ENCODE measurements around the gene PLXDC2. TPM values are rescaled to one million over a fixed set of nuclear protein-coding genes. Genes with fewer than 3 reads are reported as not detected.

PLXDC2 gene
- total RNA-seq, 1 experiment from 2014 or later, result 0.20 TPM

DNA sequence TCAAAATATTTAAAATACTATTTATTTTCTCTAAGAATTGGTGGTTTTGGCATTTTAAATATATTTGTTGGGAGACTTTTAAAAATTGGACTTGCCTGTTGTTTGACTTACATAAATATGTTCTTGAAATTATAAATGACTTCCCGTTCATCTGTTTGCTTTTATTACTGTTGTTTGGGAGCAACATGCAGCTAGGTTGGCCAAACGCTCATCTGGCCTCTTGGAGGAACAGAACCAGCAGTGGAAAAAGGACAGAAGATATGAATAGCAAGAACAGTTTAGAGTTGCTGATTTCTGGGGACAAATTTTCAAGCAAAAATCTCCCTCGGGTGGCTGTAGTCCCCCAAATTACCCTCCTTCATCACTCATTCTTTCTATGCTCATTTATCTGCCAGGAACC, 41.6 kb downstream of the PLXDC2 start:
- Histone ChIP-seq H3K4me1 (ENCODE audit: control insufficient read depth in 1 of 2, insufficient read depth in 2 of 2, low read length in 2 of 2) (no peaks in the 10 kb centered on the region), H3K4me2 (ENCODE audit: low read length) (no peak overlapping the region), H3K27me3 (ENCODE audit: insufficient read depth, low read length) (no peaks in the 10 kb centered on the region), H3K9me2 (ENCODE audit: insufficient read depth) (no peaks in the 10 kb centered on the region), H3K27ac (ENCODE audit: low read depth, low read length) (no peak overlapping the region), H3K36me3 (ENCODE audit: control insufficient read depth in 1 of 2, insufficient read depth in 2 of 2, low read length in 2 of 2) (no peaks in the 10 kb centered on the region), H3K9ac (ENCODE audit: low read length) (no peak overlapping the region), H3K4me3 (replicated peaks in 1 of 2; ENCODE audit: low read depth in 1 of 2, low read length in 2 of 2) (no peak overlapping the region), H2AFZ (ENCODE audit: low read depth, low read length, poor library complexity, severe bottlenecking) (no peak overlapping the region), H3K79me2 (ENCODE audit: insufficient read depth, low read length) (no peaks in the 10 kb centered on the region), H4K20me1 (ENCODE audit: insufficient read depth) (no peaks in the 10 kb centered on the region), H3K9me3 (ENCODE audit: control insufficient read depth in 1 of 2, insufficient read depth in 1 of 2, low read depth in 1 of 2, low read length in 2 of 2) (peaks cover 6 to 12% of the 10 kb centered on the region in 2 experiments; a peak in 3 of 4 replicates)
- TF ChIP-seq JUND (IDR thresholded peaks at IDR 0.05), result no peak
- no peak for TF ChIP-seq ZNF274 (IDR thresholded peaks at IDR 0.05; ENCODE audit: low read depth, low read length)
- TF ChIP-seq FOSL1 (IDR thresholded peaks at IDR 0.05; ENCODE audit: low read depth), result no peak
- TF ChIP-seq, protein P1, sequence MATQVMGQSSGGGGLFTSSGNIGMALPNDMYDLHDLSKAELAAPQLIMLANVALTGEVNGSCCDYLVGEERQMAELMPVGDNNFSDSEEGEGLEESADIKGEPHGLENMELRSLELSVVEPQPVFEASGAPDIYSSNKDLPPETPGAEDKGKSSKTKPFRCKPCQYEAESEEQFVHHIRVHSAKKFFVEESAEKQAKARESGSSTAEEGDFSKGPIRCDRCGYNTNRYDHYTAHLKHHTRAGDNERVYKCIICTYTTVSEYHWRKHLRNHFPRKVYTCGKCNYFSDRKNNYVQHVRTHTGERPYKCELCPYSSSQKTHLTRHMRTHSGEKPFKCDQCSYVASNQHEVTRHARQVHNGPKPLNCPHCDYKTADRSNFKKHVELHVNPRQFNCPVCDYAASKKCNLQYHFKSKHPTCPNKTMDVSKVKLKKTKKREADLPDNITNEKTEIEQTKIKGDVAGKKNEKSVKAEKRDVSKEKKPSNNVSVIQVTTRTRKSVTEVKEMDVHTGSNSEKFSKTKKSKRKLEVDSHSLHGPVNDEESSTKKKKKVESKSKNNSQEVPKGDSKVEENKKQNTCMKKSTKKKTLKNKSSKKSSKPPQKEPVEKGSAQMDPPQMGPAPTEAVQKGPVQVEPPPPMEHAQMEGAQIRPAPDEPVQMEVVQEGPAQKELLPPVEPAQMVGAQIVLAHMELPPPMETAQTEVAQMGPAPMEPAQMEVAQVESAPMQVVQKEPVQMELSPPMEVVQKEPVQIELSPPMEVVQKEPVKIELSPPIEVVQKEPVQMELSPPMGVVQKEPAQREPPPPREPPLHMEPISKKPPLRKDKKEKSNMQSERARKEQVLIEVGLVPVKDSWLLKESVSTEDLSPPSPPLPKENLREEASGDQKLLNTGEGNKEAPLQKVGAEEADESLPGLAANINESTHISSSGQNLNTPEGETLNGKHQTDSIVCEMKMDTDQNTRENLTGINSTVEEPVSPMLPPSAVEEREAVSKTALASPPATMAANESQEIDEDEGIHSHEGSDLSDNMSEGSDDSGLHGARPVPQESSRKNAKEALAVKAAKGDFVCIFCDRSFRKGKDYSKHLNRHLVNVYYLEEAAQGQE (IDR thresholded peaks at IDR 0.05; ENCODE audit: low read depth), result no peak
- TF ChIP-seq, protein P2, sequence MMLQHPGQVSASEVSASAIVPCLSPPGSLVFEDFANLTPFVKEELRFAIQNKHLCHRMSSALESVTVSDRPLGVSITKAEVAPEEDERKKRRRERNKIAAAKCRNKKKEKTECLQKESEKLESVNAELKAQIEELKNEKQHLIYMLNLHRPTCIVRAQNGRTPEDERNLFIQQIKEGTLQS (IDR thresholded peaks at IDR 0.05), result no peak
- no peak for TF ChIP-seq EZH2 (IDR thresholded peaks at IDR 0.05)
- no peak for TF ChIP-seq TCF7L2 (IDR thresholded peaks at IDR 0.05; ENCODE audit: borderline replicate concordance, extremely low read depth, insufficient read depth, insufficient read length)
- no peak for TF ChIP-seq POLR2A (IDR thresholded peaks at IDR 0.05; ENCODE audit: borderline replicate concordance, extremely low read depth, insufficient read depth, insufficient read length)
- TF ChIP-seq, protein P3, sequence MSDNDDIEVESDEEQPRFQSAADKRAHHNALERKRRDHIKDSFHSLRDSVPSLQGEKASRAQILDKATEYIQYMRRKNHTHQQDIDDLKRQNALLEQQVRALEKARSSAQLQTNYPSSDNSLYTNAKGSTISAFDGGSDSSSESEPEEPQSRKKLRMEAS (IDR thresholded peaks at IDR 0.05), result no peak
- no peak for TF ChIP-seq CEBPB (IDR thresholded peaks at IDR 0.05; ENCODE audit: low read depth)
- no peak for TF ChIP-seq CBX3 (IDR thresholded peaks at IDR 0.05; ENCODE audit: low read depth)
- TF ChIP-seq POLR2AphosphoS5 (IDR thresholded peaks at IDR 0.05; ENCODE audit: low read depth, low read length), result no peak
- no peak for TF ChIP-seq ELF1 (IDR thresholded peaks at IDR 0.05; ENCODE audit: borderline replicate concordance, low read depth)
- no peak for TF ChIP-seq ZFX (IDR thresholded peaks at IDR 0.05)
- TF ChIP-seq EZH2phosphoT487 (IDR thresholded peaks at IDR 0.05; ENCODE audit: borderline replicate concordance), result no peak
- TF ChIP-seq SIN3A (IDR thresholded peaks at IDR 0.05; ENCODE audit: low read depth), result no peak
- TF ChIP-seq, protein P4, sequence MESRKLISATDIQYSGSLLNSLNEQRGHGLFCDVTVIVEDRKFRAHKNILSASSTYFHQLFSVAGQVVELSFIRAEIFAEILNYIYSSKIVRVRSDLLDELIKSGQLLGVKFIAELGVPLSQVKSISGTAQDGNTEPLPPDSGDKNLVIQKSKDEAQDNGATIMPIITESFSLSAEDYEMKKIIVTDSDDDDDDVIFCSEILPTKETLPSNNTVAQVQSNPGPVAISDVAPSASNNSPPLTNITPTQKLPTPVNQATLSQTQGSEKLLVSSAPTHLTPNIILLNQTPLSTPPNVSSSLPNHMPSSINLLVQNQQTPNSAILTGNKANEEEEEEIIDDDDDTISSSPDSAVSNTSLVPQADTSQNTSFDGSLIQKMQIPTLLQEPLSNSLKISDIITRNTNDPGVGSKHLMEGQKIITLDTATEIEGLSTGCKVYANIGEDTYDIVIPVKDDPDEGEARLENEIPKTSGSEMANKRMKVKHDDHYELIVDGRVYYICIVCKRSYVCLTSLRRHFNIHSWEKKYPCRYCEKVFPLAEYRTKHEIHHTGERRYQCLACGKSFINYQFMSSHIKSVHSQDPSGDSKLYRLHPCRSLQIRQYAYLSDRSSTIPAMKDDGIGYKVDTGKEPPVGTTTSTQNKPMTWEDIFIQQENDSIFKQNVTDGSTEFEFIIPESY (IDR thresholded peaks at IDR 0.05; ENCODE audit: extremely low read depth, insufficient replicate concordance, low read length), result no peak
- TF ChIP-seq, protein P5, sequence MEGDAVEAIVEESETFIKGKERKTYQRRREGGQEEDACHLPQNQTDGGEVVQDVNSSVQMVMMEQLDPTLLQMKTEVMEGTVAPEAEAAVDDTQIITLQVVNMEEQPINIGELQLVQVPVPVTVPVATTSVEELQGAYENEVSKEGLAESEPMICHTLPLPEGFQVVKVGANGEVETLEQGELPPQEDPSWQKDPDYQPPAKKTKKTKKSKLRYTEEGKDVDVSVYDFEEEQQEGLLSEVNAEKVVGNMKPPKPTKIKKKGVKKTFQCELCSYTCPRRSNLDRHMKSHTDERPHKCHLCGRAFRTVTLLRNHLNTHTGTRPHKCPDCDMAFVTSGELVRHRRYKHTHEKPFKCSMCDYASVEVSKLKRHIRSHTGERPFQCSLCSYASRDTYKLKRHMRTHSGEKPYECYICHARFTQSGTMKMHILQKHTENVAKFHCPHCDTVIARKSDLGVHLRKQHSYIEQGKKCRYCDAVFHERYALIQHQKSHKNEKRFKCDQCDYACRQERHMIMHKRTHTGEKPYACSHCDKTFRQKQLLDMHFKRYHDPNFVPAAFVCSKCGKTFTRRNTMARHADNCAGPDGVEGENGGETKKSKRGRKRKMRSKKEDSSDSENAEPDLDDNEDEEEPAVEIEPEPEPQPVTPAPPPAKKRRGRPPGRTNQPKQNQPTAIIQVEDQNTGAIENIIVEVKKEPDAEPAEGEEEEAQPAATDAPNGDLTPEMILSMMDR (IDR thresholded peaks at IDR 0.05 in 2 of 3, conservative IDR thresholded peaks at IDR 0.05 in 1 of 3; ENCODE audit: borderline replicate concordance in 1 of 3, insufficient read depth in 1 of 3, low read depth in 2 of 3, low read length in 2 of 3), result no peak
- TF ChIP-seq EGR1 (IDR thresholded peaks at IDR 0.05; ENCODE audit: low read depth), result no peak
- no peak for TF ChIP-seq YY1 (IDR thresholded peaks at IDR 0.05; ENCODE audit: extremely low read depth, insufficient replicate concordance, low read depth, low read length)
- ChIA-PET RAD21 (ENCODE audit: low non-redundant PET in 1 of 2, low total read pairs in 2 of 2, uncharacterized antibody in 2 of 2, unreplicated experiment in 2 of 2) (no interaction called here), POLR2A (no interaction called here), CTCF (no interaction called here)
- intact Hi-C loops (cut with micrococcal nuclease), result no loop called here
- ATAC-seq (no peak), DNase-seq (ENCODE audit: low read depth, low spot score) (no peak)
- no TSS peak for BruUV-seq (replicated peaks)

Measured in HCT116 (cell line).